HFFc6 (cell line): Measurements from ENCODE around the gene COX14. TPM values are rescaled to one million over a fixed set of nuclear protein-coding genes. Genes with fewer than 3 reads are reported as not detected.
A peak's percentile ranks its signal among the peaks of the same experiment; 100 is the strongest.

Experiments
- DNase-seq: peaks from one replicate; pipeline ENCODE4 v3.0.0-alpha.2; 2018
- H3K27ac Mint-ChIP-seq: 2 replicates; pipeline ENCODE4 v1.8.0; 2020; ENCODE audit warnings: mild to moderate bottlenecking, mixed read lengths
- H3K27me3 Mint-ChIP-seq: 2 replicates; pipeline ENCODE4 v1.8.0; 2021; ENCODE audit warnings: mild to moderate bottlenecking, moderate library complexity, mixed read lengths; ENCODE audit not compliant: insufficient read depth
- H3K36me3 Mint-ChIP-seq: 2 replicates; pipeline ENCODE4 v1.8.0; 2021; ENCODE audit warnings: low read depth, mixed read lengths
- H3K4me1 Mint-ChIP-seq: 2 replicates; pipeline ENCODE4 v1.8.0; 2020; ENCODE audit warnings: low read depth, mixed read lengths
- H3K4me3 Mint-ChIP-seq: 2 replicates; pipeline ENCODE4 v1.8.0; 2020; ENCODE audit warnings: mild to moderate bottlenecking, moderate library complexity, mixed read lengths
- H3K9me3 Mint-ChIP-seq: 2 replicates; pipeline ENCODE4 v1.8.0; 2020; ENCODE audit warnings: mild to moderate bottlenecking, mixed read lengths
- CTCF ChIP-seq: fragments of 200-600 bp; sonication (generic); IDR thresholded peaks from 2 replicates; pipeline ENCODE4 v1.5.0; 2021; ENCODE audit warnings: antibody characterized with exemption, mild to moderate bottlenecking
- total RNA-seq, 6 experiments: library from RNA; stranded (reverse); fragmentation: NEBNext Ultra II Directional; extraction: Animal tissue kit (Norgen Biotek cat#: 25700); gene quantifications; 2 replicates in 1 of 6; 3 replicates in 5 of 6; pipeline ENCODE4 v1.2.3, GENCODE V29; 2021

The COX14 gene
- total RNA-seq, 6 experiments from 2014 or later: 44.4 to 77.8 (median 53.4) TPM

- Mint-ChIP-seq H3K36me3 (no peaks in the 10 kb centered on the region), H3K27ac (no peak overlapping the region), H3K9me3 (no peaks in the 10 kb centered on the region), H3K27me3 (peaks cover 14% of the 10 kb centered on the region), H3K4me1 (peaks cover 19% of the 10 kb centered on the region), H3K4me3 (no peak overlapping the region)
- DNase-seq: peak; percentile 81
- peak; percentile 97 for TF ChIP-seq CTCF
These were observed 36.9 kb upstream of the COX14 start for GRCh38 chr12:50074936-50075807.

- no peak for TF ChIP-seq CTCF
- peaks cover 14% of the 10 kb centered on the region for H3K27me3 Mint-ChIP-seq
- no peak overlapping the region for H3K27ac Mint-ChIP-seq
- DNase-seq: no peak
- H3K4me3 Mint-ChIP-seq: no peak overlapping the region
- H3K9me3 Mint-ChIP-seq: no peaks in the 10 kb centered on the region
- no peaks in the 10 kb centered on the region for H3K36me3 Mint-ChIP-seq
- H3K4me1 Mint-ChIP-seq: peaks cover 13% of the 10 kb centered on the region
These were observed 36.2 kb upstream of the COX14 start for GRCh38 chr12:50075808-50076170.

- Mint-ChIP-seq H3K9me3 (no peaks in the 10 kb centered on the region), H3K27ac (no peak overlapping the region), H3K4me3 (no peak overlapping the region), H3K27me3 (peaks cover 14% of the 10 kb centered on the region), H3K36me3 (no peaks in the 10 kb centered on the region), H3K4me1 (peaks cover 10% of the 10 kb centered on the region; the same call in 1 of the 2 replicates)
- DNase-seq: no peak
- TF ChIP-seq CTCF: no peak
These were observed 34.9 kb upstream of the COX14 start for GRCh38 chr12:50077099-50077498.

- no peaks in the 10 kb centered on the region for H3K9me3 Mint-ChIP-seq
- no peak for DNase-seq
- no peak for TF ChIP-seq CTCF
- H3K27me3 Mint-ChIP-seq: peaks cover 14% of the 10 kb centered on the region
- peaks cover 11% of the 10 kb centered on the region for H3K4me1 Mint-ChIP-seq
- H3K36me3 Mint-ChIP-seq: no peaks in the 10 kb centered on the region
- no peak overlapping the region for H3K4me3 Mint-ChIP-seq
- H3K27ac Mint-ChIP-seq: no peak overlapping the region
These were observed 33.8 kb upstream of the COX14 start for GRCh38 chr12:50078281-50078680.

GRCh38 chr12:50079771-50080170, 32.3 kb upstream of the COX14 start:
- Mint-ChIP-seq H3K9me3 (no peaks in the 10 kb centered on the region), H3K36me3 (no peaks in the 10 kb centered on the region), H3K4me1 (peaks cover 17% of the 10 kb centered on the region), H3K27me3 (peaks cover 12% of the 10 kb centered on the region), H3K27ac (no peak overlapping the region), H3K4me3 (no peak overlapping the region)
- TF ChIP-seq CTCF: no peak
- no peak for DNase-seq
